Measurements from ENCODE around the gene ZNF217. TPM values are rescaled to one million over a fixed set of nuclear protein-coding genes. Genes with fewer than 3 reads are reported as not detected.

ZNF217 gene
- total and polyA plus RNA-seq, 9 of the 15 experiments (the other 6 are each of a cell fraction or from before 2014, with no cell fraction given): 3.0 to 41.8 (median 16.8) TPM

GRCh38 chr20:53621482-53622246 is 28.0 kb upstream of the ZNF217 start (continued):
- TF ChIP-seq, protein P1, sequence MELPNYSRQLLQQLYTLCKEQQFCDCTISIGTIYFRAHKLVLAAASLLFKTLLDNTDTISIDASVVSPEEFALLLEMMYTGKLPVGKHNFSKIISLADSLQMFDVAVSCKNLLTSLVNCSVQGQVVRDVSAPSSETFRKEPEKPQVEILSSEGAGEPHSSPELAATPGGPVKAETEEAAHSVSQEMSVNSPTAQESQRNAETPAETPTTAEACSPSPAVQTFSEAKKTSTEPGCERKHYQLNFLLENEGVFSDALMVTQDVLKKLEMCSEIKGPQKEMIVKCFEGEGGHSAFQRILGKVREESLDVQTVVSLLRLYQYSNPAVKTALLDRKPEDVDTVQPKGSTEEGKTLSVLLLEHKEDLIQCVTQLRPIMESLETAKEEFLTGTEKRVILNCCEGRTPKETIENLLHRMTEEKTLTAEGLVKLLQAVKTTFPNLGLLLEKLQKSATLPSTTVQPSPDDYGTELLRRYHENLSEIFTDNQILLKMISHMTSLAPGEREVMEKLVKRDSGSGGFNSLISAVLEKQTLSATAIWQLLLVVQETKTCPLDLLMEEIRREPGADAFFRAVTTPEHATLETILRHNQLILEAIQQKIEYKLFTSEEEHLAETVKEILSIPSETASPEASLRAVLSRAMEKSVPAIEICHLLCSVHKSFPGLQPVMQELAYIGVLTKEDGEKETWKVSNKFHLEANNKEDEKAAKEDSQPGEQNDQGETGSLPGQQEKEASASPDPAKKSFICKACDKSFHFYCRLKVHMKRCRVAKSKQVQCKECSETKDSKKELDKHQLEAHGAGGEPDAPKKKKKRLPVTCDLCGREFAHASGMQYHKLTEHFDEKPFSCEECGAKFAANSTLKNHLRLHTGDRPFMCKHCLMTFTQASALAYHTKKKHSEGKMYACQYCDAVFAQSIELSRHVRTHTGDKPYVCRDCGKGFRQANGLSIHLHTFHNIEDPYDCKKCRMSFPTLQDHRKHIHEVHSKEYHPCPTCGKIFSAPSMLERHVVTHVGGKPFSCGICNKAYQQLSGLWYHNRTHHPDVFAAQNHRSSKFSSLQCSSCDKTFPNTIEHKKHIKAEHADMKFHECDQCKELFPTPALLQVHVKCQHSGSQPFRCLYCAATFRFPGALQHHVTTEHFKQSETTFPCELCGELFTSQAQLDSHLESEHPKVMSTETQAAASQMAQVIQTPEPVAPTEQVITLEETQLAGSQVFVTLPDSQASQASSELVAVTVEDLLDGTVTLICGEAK (IDR thresholded peaks at IDR 0.05): no peak
- TF ChIP-seq, protein P1 (CRISPR knock-in tag; IDR thresholded peaks at IDR 0.05): no peak
- TF ChIP-seq HLTF (IDR thresholded peaks at IDR 0.05) (no peak), ZBTB17 (CRISPR knock-in tag; IDR thresholded peaks at IDR 0.05) (peak; percentile 9; the same call in 1 of the 2 replicates), STAT5B (CRISPR knock-in tag; IDR thresholded peaks at IDR 0.05) (no peak), YBX1 (IDR thresholded peaks at IDR 0.05) (no peak)
- TF ChIP-seq, protein P2, sequence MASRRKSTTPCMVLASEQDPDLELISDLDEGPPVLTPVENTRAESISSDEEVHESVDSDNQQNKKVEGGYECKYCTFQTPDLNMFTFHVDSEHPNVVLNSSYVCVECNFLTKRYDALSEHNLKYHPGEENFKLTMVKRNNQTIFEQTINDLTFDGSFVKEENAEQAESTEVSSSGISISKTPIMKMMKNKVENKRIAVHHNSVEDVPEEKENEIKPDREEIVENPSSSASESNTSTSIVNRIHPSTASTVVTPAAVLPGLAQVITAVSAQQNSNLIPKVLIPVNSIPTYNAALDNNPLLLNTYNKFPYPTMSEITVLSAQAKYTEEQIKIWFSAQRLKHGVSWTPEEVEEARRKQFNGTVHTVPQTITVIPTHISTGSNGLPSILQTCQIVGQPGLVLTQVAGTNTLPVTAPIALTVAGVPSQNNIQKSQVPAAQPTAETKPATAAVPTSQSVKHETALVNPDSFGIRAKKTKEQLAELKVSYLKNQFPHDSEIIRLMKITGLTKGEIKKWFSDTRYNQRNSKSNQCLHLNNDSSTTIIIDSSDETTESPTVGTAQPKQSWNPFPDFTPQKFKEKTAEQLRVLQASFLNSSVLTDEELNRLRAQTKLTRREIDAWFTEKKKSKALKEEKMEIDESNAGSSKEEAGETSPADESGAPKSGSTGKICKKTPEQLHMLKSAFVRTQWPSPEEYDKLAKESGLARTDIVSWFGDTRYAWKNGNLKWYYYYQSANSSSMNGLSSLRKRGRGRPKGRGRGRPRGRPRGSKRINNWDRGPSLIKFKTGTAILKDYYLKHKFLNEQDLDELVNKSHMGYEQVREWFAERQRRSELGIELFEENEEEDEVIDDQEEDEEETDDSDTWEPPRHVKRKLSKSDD (conservative IDR thresholded peaks at IDR 0.05; ENCODE audit: low read length): no peak
